ENCODE data around the gene NHS.

Gene NHS

GRCh38 chrX:17374619-17375366 lies at the start of gene NHS:
TSS of gene NHS (plus strand) at chrX:17375200. CDS start at chrX:17375758, 558 bp downstream.
- DNase-seq (ENCODE audit: low read depth in 2 of 3, low spot score in 1 of 3), result no peak

GRCh38 chrX:17328837-17329236 lies 46.2 kb upstream of the NHS start:
- no peak for DNase-seq (ENCODE audit: low read depth in 2 of 3, low spot score in 1 of 3)

GRCh38 chrX:17336377-17336776 lies 38.6 kb upstream of the NHS start:
- no peak for DNase-seq (ENCODE audit: low read depth in 2 of 3, low spot score in 1 of 3)

GRCh38 chrX:17355976-17356375 lies 19.0 kb upstream of the NHS start:
- no peak for DNase-seq (ENCODE audit: low read depth in 2 of 3, low spot score in 1 of 3)

- DNase-seq (ENCODE audit: low read depth in 2 of 3, low spot score in 1 of 3), result no peak
Measured at GRCh38 chrX:17359500-17359899, 15.5 kb upstream of the NHS start.

GRCh38 chrX:17361620-17362019 lies 13.4 kb upstream of the NHS start:
- DNase-seq (ENCODE audit: low read depth in 2 of 3, low spot score in 1 of 3), result no peak

- DNase-seq (ENCODE audit: low read depth in 2 of 3, low spot score in 1 of 3), result no peak
Measured at GRCh38 chrX:17368002-17368401, 7.0 kb upstream of the NHS start.

GRCh38 chrX:17369309-17369708 lies 5.7 kb upstream of the NHS start:
- no peak for DNase-seq (ENCODE audit: low read depth in 2 of 3, low spot score in 1 of 3)

- no peak for DNase-seq (ENCODE audit: low read depth in 2 of 3, low spot score in 1 of 3)
Measured at GRCh38 chrX:17370191-17370590, 4.8 kb upstream of the NHS start.

GRCh38 chrX:17372052-17372451 lies 2.9 kb upstream of the NHS start:
- no peak for DNase-seq (ENCODE audit: low read depth in 2 of 3, low spot score in 1 of 3)

- DNase-seq (ENCODE audit: low read depth in 2 of 3, low spot score in 1 of 3), result no peak
Measured at GRCh38 chrX:17373337-17373736, 1.7 kb upstream of the NHS start.

GRCh38 chrX:17375367-17375636 lies 302 bp downstream of the NHS start:
- no peak for DNase-seq (ENCODE audit: low read depth in 2 of 3, low spot score in 1 of 3)

GRCh38 chrX:17375637-17376430 lies 834 bp downstream of the NHS start:
- DNase-seq (ENCODE audit: low read depth in 2 of 3, low spot score in 1 of 3), result no peak

- DNase-seq (ENCODE audit: low read depth in 2 of 3, low spot score in 1 of 3), result no peak
Measured at GRCh38 chrX:17376431-17377077, 1.6 kb downstream of the NHS start.

GRCh38 chrX:17377091-17377717 lies 2.2 kb downstream of the NHS start:
- DNase-seq (ENCODE audit: low read depth in 2 of 3, low spot score in 1 of 3), result peak in 2 of 3 donors; percentile 23 to 29

GRCh38 chrX:17377795-17378194 lies 2.8 kb downstream of the NHS start:
- peak in 2 of 3 donors; percentile 10 to 35 for DNase-seq (ENCODE audit: low read depth in 2 of 3, low spot score in 1 of 3)

GRCh38 chrX:17380221-17380620 lies 5.2 kb downstream of the NHS start:
- DNase-seq (ENCODE audit: low read depth in 2 of 3, low spot score in 1 of 3), result no peak

- DNase-seq (ENCODE audit: low read depth in 2 of 3, low spot score in 1 of 3), result no peak
Measured at GRCh38 chrX:17390419-17390850, 15.4 kb downstream of the NHS start.

- DNase-seq (ENCODE audit: low read depth in 2 of 3, low spot score in 1 of 3), result no peak
Measured at GRCh38 chrX:17395154-17395553, 20.2 kb downstream of the NHS start.

GRCh38 chrX:17397074-17397473 lies 22.1 kb downstream of the NHS start:
- no peak for DNase-seq (ENCODE audit: low read depth in 2 of 3, low spot score in 1 of 3)

- no peak for DNase-seq (ENCODE audit: low read depth in 2 of 3, low spot score in 1 of 3)
Measured at GRCh38 chrX:17403189-17403691, 28.2 kb downstream of the NHS start.

GRCh38 chrX:17403972-17404371 lies 29.0 kb downstream of the NHS start:
- no peak for DNase-seq (ENCODE audit: low read depth in 2 of 3, low spot score in 1 of 3)

Measured in stimulated activated CD4-positive, alpha-beta T cell treated with anti-CD3 and anti-CD28 coated beads, Interleukin-12 subunit alpha, Interleukin-12 subunit beta, amount 100 ng/mL, for 48 hours (primary cell).